Mesothelial cell of epicardium (in vitro differentiated cells): Measurements from ENCODE around the gene ZFYVE28. TPM values are rescaled to one million over a fixed set of nuclear protein-coding genes. Genes with fewer than 3 reads are reported as not detected.

Experiments used
- DNase-seq, 2 experiments: peaks; one replicate each; pipeline ENCODE4 v3.0.0; 2021; ENCODE audit warnings: low spot score in 2 of 2; ENCODE audit not compliant: unreplicated experiment in 2 of 2
- H3K27ac Mint-ChIP-seq: 2 replicates; pipeline ENCODE4 v1.8.0; 2021; ENCODE audit warnings: mixed read lengths
- H3K27me3 Mint-ChIP-seq: 2 replicates; pipeline ENCODE4 v1.8.0; 2021; ENCODE audit warnings: low read depth, mixed read lengths
- H3K36me3 Mint-ChIP-seq: 2 replicates; pipeline ENCODE4 v1.8.0; 2021; ENCODE audit warnings: mixed read lengths
- H3K4me1 Mint-ChIP-seq: 2 replicates; pipeline ENCODE4 v1.8.0; 2021; ENCODE audit warnings: mixed read lengths
- H3K4me3 Mint-ChIP-seq: 2 replicates; pipeline ENCODE4 v1.8.0; 2021; ENCODE audit warnings: mild to moderate bottlenecking, moderate library complexity, mixed read lengths
- H3K9me3 Mint-ChIP-seq: 2 replicates; pipeline ENCODE4 v1.8.0; 2021; ENCODE audit warnings: mixed read lengths
- total RNA-seq: library from RNA; stranded (reverse); gene quantifications from 3 replicates; pipeline ENCODE4 v1.2.1, GENCODE V29; 2021
- TF ChIP-seq, protein P1 (sequence below): fragments of 200-600 bp; sonication (generic); IDR thresholded peaks from one replicate; pipeline ENCODE4 v1.5.0; 2021; ENCODE audit warnings: antibody characterized with exemption; ENCODE audit not compliant: unreplicated experiment

ZFYVE28 gene
- total RNA-seq, 1 donor from 2014 or later = 0.51 TPM

DNA sequence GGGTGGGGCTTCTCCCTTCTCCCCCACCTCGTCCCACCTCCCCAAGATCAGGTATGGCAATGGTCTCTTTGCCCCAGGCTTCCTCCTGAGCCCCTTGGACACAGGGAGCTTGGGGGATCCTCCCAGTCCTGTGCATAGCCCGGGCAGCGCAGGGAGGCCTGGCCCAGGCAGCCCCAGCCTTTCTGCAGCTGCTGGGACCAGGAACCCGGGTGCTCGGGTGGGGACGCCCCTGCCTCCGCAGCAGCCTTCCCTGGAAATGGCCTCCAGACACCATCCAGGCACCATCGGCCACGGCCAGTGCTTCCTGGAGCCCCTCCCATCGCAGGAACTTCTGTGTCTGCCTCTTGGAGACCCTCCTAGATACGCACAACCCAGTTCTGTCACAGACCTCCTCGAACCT is 150.6 kb downstream of the ZFYVE28 start:
- no peaks in the 10 kb centered on the region for H3K9me3 Mint-ChIP-seq

DNA sequence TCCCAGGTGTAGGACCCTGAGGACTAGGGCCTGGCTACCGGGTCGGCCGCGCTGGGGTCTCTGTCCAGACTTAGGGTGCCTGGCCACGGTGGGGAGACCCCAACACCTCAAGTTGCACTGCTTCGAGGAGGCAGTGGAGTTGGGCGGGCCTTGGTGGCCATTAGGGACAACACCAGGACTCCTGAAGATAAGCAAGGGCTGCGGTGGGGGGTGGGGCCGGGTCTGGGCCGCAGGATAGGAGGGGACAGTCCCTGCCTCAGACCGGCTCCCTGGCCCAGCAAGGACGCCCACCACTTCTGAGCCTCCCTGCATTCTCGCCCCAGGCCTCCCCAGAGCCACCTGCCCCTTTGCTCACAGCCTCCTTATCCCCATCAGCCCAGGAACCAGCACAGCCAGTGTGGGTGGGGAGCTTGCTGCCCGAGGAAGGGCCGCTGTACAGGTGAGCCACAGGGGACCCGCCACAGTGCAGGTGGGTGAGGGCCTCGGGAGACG is 151.1 kb downstream of the ZFYVE28 start:
- peaks cover 7% of the 10 kb centered on the region for H3K4me1 Mint-ChIP-seq
- DNase-seq = no peak
- no peaks in the 10 kb centered on the region for H3K27me3 Mint-ChIP-seq
- TF ChIP-seq, protein P1, sequence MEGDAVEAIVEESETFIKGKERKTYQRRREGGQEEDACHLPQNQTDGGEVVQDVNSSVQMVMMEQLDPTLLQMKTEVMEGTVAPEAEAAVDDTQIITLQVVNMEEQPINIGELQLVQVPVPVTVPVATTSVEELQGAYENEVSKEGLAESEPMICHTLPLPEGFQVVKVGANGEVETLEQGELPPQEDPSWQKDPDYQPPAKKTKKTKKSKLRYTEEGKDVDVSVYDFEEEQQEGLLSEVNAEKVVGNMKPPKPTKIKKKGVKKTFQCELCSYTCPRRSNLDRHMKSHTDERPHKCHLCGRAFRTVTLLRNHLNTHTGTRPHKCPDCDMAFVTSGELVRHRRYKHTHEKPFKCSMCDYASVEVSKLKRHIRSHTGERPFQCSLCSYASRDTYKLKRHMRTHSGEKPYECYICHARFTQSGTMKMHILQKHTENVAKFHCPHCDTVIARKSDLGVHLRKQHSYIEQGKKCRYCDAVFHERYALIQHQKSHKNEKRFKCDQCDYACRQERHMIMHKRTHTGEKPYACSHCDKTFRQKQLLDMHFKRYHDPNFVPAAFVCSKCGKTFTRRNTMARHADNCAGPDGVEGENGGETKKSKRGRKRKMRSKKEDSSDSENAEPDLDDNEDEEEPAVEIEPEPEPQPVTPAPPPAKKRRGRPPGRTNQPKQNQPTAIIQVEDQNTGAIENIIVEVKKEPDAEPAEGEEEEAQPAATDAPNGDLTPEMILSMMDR = no peak
- no peak overlapping the region for H3K4me3 Mint-ChIP-seq
- H3K27ac Mint-ChIP-seq = no peak overlapping the region
- H3K9me3 Mint-ChIP-seq = no peaks in the 10 kb centered on the region
- H3K36me3 Mint-ChIP-seq = no peaks in the 10 kb centered on the region

More for the DNA sequence above, 150.6 kb downstream of the ZFYVE28 start:
- TF ChIP-seq, protein P1 = no peak
- no peak for DNase-seq
- peaks cover 7% of the 10 kb centered on the region for H3K4me1 Mint-ChIP-seq
- H3K4me3 Mint-ChIP-seq = no peak overlapping the region
- no peaks in the 10 kb centered on the region for H3K27me3 Mint-ChIP-seq
- H3K36me3 Mint-ChIP-seq = no peaks in the 10 kb centered on the region
- H3K27ac Mint-ChIP-seq = no peak overlapping the region

DNA sequence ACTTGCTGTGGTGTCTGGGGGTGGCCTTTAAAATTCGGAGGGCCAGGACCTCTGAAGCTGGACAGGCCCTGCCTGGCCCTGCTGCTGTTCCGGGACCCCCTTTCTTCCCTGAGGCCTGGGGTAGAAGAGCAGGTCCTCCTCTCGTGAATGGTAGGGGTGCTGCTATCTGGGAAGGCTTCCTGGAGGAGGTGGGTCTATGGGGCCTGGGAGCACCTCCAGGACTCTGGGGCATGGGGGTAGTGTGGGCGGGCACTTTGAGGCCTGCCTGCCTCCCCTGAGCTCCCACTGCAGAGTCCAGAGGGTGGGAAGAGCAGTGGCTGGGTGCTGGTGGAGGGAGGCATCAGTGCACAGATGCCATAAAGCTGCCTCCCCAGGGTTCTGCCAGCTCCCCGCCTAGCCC is 151.6 kb downstream of the ZFYVE28 start:
- Mint-ChIP-seq H3K27ac (no peak overlapping the region), H3K27me3 (no peaks in the 10 kb centered on the region), H3K4me3 (no peak overlapping the region), H3K9me3 (no peaks in the 10 kb centered on the region), H3K4me1 (peaks cover 7% of the 10 kb centered on the region), H3K36me3 (no peaks in the 10 kb centered on the region)
- no peak for DNase-seq
- TF ChIP-seq, protein P1 = no peak

DNA sequence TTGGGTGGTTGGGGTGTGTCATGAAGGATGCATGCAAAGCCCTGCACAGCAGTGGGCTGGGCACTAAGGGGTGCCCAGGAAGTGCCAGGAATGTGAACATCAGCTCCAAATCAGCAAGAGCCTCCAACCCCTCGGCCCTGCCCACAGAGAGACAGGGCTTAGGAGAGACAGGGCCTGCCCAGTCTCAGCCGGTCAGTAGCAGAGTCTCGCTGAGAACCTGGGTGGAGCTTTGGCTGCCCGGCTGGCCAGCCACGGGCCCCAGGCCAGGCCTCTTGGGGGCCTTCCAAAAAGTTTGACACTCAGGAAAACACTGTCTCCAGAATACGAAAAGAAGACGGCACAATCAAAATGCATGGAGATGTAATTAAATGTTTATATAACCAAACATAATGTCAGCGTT is 152.3 kb downstream of the ZFYVE28 start:
- no peak for DNase-seq
- Mint-ChIP-seq H3K36me3 (no peaks in the 10 kb centered on the region), H3K27ac (no peak overlapping the region), H3K4me1 (peaks cover 7% of the 10 kb centered on the region), H3K4me3 (no peak overlapping the region), H3K9me3 (no peaks in the 10 kb centered on the region), H3K27me3 (no peaks in the 10 kb centered on the region)
- TF ChIP-seq, protein P1 = no peak

DNA sequence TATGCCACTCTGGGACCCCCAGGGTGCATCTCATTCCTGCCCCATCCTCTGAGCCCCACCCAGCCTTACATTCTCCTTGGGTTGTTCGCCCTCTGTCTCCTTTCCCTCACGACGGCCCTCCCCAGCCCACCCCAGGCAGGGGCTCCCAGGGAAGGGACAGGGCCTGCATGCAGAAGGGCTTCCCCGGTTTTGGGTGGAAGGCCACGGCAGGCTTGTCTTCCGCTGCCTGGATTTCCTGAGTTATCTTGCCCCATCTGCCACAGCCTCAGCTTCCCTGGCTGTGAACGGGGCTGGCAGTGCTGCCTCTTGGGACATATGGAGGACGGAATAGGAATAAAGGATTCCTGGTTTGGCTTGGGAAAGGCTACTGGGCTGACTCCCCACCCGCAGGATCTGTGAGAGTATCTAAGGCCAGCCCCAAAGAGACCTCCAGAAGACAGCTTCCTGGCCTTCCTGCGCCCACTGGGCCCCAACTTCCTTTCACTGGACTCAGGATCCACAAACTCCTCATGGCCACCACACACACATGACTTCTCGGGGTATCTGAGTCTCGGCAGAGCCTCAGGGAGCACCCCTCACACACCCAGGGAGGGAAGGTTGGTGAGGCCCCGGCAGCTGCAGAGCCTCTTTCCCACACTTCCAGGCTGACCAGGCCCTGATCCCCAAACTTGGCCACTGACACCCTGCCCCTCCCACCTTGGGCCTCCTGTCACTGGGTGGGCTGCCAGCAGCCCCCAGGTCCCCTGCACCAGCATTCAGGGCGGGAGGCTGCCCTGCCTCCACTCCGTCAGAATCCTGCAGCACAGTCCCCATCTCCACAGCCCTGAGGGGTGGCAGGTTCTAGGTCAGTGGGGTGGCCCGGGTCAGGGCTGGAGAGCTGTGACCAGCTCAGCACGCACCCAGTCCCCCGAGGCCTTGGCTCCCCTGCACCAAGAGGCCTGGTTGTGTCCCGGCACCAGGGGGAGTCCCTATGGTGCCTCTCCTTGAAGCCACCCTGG is 153.0 kb downstream of the ZFYVE28 start:
- Mint-ChIP-seq H3K27me3 (no peaks in the 10 kb centered on the region), H3K36me3 (no peaks in the 10 kb centered on the region), H3K4me1 (peaks cover 7% of the 10 kb centered on the region), H3K4me3 (no peak overlapping the region), H3K9me3 (no peaks in the 10 kb centered on the region), H3K27ac (no peak overlapping the region)
- no peak for DNase-seq
- TF ChIP-seq, protein P1 = no peak
